ENCODE measurements around the gene COL26A1. TPM values are rescaled to one million over a fixed set of nuclear protein-coding genes. Genes with fewer than 3 reads are reported as not detected.
"Not testable (repeated sequence)": the region's sequence is repeated elsewhere in the genome, so short reads cannot be mapped to it uniquely, and the experiment has no call there.

COL26A1 gene
- total RNA-seq, 1 donor: under 0.01 TPM

DNA sequence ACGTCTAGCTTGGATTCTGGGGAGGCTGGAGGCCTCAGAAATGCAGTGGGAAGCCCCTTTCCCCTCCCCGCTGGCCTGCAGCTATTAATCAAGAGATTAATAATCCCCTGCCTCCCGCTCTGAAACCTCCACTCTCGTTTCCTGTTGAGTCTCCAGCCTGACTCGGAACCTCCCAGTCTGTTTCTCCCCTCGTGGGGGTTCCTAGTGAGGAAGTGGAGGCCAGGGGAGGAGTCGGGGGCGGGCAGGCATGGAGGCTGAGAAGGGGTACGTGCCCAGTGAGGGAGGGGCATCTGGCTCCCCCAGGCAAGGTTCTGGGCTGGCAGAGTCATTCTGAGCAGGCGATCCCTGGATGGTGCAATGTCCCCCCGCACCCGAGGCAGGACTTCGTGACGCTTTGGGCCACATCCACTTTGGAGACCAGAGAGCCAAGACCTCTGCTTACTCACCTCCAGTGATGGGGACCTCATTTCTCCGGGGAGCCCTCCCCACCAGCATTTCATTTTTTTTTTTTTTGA lies 73.6 kb downstream of the COL26A1 start:
- DNase-seq (ENCODE audit: low read depth in 2 of 3, low spot score in 2 of 3): peak in 1 of 3 donors; percentile 9

DNA sequence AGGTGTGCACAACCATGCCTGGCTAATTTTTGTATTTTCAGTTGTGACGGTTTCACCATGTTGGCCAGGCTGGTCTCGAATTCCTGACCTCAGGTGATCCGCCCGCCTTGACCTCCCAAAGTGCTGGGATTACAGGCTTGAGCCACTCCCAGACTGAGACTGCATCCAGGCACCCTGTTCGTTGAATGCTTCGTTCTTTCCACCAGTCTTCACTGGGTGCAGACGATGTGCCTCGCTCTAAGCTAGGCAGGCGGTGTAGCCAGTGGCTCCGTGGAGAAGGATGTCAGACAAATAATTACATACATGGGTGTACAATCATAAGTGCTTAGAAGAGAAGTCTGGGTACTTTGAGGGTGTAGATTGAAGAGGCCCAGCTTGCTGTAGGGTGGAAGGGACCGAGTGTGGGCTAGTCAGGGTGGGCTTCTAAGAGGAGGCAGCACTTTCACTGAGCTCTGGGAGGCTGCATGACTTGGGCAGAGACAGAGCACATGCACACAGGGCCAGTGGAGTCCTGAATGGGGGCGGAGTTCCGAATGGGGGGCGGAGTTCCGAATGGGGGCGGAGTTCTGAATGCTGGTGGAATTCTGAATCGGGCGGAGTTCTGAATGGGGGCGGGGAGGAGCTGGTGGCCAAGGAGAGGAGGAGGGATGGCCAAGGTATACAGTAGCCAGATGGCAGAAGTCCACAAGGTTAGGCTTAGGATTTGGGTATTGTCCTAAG lies 74.3 kb downstream of the COL26A1 start:
- DNase-seq (ENCODE audit: low read depth in 2 of 3, low spot score in 2 of 3): no peak

- DNase-seq (ENCODE audit: low read depth in 2 of 3, low spot score in 2 of 3): no peak
These were observed 79.2 kb downstream of the COL26A1 start for GRCh38 chr7:101441890-101442289.

DNA sequence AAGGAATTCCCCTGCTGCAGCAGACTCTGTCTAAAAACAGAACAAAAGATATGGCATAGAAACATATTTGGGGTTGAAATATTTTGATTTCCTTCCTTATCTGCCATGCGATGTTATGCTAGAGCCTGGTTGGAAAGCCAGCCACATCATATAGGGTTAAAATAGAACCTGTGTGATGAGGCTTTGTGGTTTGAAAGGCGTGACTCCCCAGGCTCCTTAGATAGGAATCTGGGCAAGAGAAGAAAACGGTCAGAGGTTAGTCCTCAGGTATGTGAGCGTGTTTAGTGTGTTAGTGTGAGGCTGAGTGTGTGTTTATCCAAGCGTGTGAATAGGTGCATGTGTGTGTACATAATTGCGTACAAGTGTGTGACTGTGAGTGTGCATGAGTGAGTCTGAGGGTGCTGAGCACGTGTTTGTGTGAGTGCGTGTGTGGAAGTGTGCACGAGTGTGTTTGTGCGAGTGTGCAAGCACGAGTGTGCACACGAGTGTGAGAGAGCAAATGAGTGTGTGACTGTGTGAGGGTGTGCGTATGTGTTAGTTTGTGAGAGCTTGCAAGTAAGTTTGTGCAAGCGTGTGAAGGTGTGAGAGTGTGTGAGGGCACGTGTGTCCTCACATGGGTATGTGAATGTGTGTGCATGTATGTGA lies 79.9 kb downstream of the COL26A1 start:
- no peak for DNase-seq (ENCODE audit: low read depth in 2 of 3, low spot score in 2 of 3)

- no peak for DNase-seq (ENCODE audit: low read depth in 2 of 3, low spot score in 2 of 3)
These were observed 87.4 kb downstream of the COL26A1 start for GRCh38 chr7:101450064-101450463.

- no peak for DNase-seq (ENCODE audit: low read depth in 2 of 3, low spot score in 2 of 3)
These were observed 90.9 kb downstream of the COL26A1 start for GRCh38 chr7:101453617-101454016.

- DNase-seq (ENCODE audit: low read depth in 2 of 3, low spot score in 2 of 3): no peak
These were observed 94.5 kb downstream of the COL26A1 start for GRCh38 chr7:101457001-101457750.

GRCh38 chr7:101465131-101465530 lies 102.5 kb downstream of the COL26A1 start:
- peak in 1 of 3 donors; percentile 9 for DNase-seq (ENCODE audit: low read depth in 2 of 3, low spot score in 2 of 3)

DNA sequence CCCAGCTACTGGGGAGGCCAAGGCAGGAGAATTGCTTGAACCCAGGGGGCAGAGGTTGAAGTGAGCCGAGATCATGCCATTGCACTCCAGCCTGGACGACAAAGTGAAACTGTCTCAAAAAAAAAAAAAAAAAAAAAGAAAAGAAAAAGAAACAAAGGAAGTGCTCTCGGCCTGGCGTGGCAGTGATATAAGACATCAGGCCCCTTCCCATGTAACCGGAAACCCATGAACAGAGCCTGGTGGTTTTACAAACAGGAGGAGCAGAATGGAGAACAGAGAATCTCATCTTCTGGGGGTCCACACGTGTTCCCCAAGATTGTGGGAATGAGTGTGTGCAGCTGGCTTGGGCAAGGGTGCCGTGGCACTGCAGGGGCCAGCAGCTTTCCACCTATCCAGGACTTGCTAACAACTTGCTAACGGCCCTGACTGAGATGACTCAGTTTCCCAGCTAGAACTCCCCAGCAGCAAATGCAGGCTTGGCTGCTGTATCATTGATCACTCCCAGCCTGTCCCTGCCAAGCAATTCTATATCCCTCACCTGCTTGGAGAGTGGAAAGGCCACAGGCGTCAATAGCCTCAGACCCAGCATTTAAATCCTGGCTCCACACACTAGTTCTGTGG lies 103.0 kb downstream of the COL26A1 start:
- DNase-seq (ENCODE audit: low read depth in 2 of 3, low spot score in 2 of 3): peak in 2 of 3 donors; percentile 83 to 91

DNA sequence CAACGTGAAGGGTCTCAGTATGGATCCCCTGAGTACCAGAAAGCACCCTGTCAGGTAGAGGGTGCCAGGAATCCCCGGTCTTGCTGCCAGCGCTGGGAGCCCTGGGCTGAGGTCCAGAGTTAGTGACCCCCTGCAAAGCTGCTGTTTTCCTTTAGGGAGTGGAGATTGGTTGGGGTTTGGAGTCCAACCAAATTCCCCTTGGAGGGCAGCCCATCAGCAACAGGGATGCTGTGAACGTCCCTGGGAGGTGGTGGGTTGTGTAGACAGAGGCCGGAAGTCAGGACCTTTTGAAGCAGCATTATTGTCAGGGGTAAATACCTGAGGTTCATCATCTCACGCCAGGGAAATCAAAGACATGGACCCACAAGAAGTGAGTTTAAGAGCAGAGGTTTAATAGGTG lies 104.2 kb downstream of the COL26A1 start:
- DNase-seq (ENCODE audit: low read depth in 2 of 3, low spot score in 2 of 3): no peak

- peak in 2 of 3 donors; percentile 30 to 65 for DNase-seq (ENCODE audit: low read depth in 2 of 3, low spot score in 2 of 3)
These were observed 106.0 kb downstream of the COL26A1 start for GRCh38 chr7:101468546-101469275.

DNA sequence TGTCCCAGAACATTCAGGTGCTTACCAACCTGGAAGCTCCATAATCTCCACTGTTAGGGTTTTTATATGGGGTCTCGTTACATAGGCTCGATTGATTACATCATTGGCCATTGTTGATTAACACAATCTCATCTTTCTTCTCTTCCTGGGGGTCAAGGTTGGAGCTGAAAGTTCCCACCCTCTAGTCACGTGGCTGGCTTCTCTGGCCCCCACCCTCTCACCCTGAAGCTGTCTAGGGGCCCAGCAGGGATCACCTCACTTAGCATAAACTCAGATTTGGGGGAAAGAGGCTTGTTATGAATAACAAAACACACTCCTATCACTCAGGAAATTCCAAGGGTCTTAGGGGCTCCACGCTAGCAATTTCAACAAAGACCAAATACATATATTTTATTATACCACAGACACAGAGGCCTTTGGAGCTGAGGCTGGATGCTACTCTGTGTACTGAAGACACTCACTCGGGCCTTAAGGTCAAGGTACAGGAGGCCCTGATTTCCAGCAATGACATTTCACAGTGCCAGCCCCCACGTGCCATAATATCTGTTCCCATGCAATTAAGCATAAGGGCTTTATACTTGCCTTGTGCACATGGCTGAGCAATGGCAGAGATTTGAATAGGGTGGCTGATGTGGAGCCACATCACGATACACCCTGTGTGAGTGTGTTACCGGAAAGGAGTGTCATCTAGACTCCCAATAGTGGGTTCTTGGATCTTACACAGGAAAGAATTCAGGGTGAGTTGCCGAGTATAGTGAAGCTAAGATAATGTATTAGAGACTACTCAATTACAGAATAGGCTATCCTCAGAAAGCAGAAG lies 108.2 kb downstream of the COL26A1 start:
- DNase-seq (ENCODE audit: low read depth in 2 of 3, low spot score in 2 of 3): no peak

DNA sequence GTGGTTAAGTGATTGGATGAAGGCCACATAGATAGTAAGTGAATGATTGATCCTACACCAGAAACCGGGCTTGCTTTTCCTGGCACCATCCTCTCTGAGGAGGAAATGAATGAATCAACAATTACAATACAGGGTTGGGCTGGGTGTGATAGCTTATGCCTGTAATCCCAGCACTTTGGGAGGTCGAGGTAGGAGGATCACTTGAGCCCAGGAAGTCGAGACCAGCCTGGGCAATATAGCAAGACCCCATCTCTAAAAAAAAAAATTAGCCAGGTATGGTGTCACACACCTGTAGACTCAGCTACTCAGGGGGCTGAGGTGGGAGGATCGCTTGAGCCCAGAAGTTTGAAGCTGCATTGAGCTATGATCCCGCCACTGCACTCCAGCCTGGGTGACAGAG lies 111.5 kb downstream of the COL26A1 start:
- no peak for DNase-seq (ENCODE audit: low read depth in 2 of 3, low spot score in 2 of 3)

GRCh38 chr7:101475691-101476090 lies 113.0 kb downstream of the COL26A1 start:
- not testable (repeated sequence) for DNase-seq (ENCODE audit: low read depth in 2 of 3, low spot score in 2 of 3)

GRCh38 chr7:101479217-101479616 lies 116.5 kb downstream of the COL26A1 start:
- no peak for DNase-seq (ENCODE audit: low read depth in 2 of 3, low spot score in 2 of 3)

DNA sequence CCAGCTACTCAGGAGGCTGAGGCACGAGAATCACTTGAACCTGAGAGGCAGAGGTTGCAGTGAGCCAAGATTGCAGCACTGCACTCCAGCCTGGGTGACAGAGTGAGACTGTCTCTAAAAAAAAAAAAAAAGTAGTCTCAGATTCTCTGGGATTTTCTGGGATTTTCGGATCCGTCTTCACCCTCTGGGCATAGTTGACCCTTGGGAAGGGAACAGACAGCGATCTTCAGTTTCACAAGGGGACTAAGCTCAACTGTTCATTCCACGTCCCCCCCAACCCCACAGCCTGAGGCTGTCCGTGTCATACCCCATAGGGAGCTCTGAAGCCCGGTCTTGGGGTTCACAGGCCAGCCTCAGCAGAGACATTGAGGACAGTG lies 123.4 kb downstream of the COL26A1 start:
- DNase-seq (ENCODE audit: low read depth in 2 of 3, low spot score in 2 of 3): not testable (repeated sequence)

GRCh38 chr7:101486433-101487104 lies 123.9 kb downstream of the COL26A1 start:
- no peak for DNase-seq (ENCODE audit: low read depth in 2 of 3, low spot score in 2 of 3)

DNA sequence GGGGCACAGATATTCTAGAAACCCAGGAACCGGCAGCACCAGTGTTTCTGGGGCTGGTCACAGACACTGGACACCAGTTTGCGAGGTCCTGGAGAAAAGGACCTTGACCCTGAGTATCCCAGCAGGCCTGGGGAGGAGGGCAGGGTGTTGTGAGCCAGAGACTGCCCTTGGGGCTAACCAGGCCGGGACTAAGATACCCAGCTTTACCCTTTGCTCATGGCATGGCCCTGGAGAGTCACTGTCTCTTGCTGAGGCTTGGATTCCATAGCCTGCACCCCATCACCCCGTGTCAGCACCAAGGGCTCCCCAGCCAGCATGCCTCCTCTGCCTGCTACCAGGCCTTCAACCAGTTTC lies 124.4 kb downstream of the COL26A1 start:
- no peak for DNase-seq (ENCODE audit: low read depth in 2 of 3, low spot score in 2 of 3)

DNA sequence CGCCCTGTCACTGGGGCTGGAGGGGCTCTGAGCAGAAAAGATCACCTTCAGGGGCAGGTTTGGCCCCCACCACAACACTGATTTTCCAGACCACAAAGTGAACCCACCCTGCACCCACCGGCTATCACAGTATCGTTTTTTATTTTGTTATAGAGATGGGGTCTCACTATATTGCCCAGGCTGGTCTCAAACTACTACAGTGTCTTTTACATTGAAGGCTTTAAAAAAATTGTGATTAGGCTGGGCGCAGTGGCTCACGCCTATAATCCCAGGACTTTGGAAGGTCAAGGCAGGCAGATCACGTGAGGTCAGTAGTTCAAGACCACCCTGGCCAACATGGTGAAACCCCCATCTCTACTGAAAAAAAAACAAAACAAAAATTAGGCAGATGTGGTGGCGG lies 125.1 kb downstream of the COL26A1 start:
- no peak for DNase-seq (ENCODE audit: low read depth in 2 of 3, low spot score in 2 of 3)
